Dendritic cell treated with granulocyte-macrophage colony-stimulating factor and Interleukin-4, amounts not matched to agents 40 ng/mL and 50 ng/mL, for 4 days (primary cell): ENCODE measurements around the gene REX1BD.

ENCODE experiments used
- H3K27ac Mint-ChIP-seq: one replicate; pipeline ENCODE4 v1.8.0; 2022; ENCODE audit warnings: mild to moderate bottlenecking, mixed read lengths
- H3K27me3 Mint-ChIP-seq: one replicate; pipeline ENCODE4 v1.8.0; 2022; ENCODE audit warnings: mild to moderate bottlenecking, mixed read lengths
- H3K36me3 Mint-ChIP-seq: one replicate; pipeline ENCODE4 v1.8.0; 2022; ENCODE audit warnings: low read depth, mixed read lengths
- H3K4me1 Mint-ChIP-seq: one replicate; pipeline ENCODE4 v1.8.0; 2022; ENCODE audit warnings: low read depth, mixed read lengths
- H3K4me3 Mint-ChIP-seq: one replicate; pipeline ENCODE4 v1.8.0; 2022; ENCODE audit warnings: mild to moderate bottlenecking, moderate library complexity, mixed read lengths
- H3K9me3 Mint-ChIP-seq: one replicate; pipeline ENCODE4 v1.8.0; 2022; ENCODE audit warnings: mixed read lengths
- intact Hi-C: fragments of 100-400 bp; cut with micrococcal nuclease; formaldehyde crosslinking; loops from one replicate; pipeline ENCODE4 v1.15.0; 2022

REX1BD gene

GRCh38 chr19:18633321-18633720, 44.7 kb downstream of the REX1BD start:
- Mint-ChIP-seq H3K27me3 (peaks cover 40% of the 10 kb centered on the region), H3K4me3 (no peak overlapping the region), H3K36me3 (no peaks in the 10 kb centered on the region), H3K27ac (no peak overlapping the region), H3K4me1 (peaks cover 32% of the 10 kb centered on the region), H3K9me3 (no peaks in the 10 kb centered on the region)
- intact Hi-C loops, result no loop called here

GRCh38 chr19:18634612-18635297, 46.2 kb downstream of the REX1BD start:
- Mint-ChIP-seq H3K27me3 (peaks cover 28% of the 10 kb centered on the region), H3K9me3 (no peaks in the 10 kb centered on the region), H3K4me1 (peaks cover 37% of the 10 kb centered on the region), H3K4me3 (no peak overlapping the region), H3K36me3 (peaks cover 3% of the 10 kb centered on the region), H3K27ac (no peak overlapping the region)
- intact Hi-C loops, result no loop called here

GRCh38 chr19:18635831-18636182, 47.2 kb downstream of the REX1BD start:
- Mint-ChIP-seq H3K4me3 (peak overlapping the region; percentile 87), H3K27me3 (peaks cover 24% of the 10 kb centered on the region), H3K36me3 (peaks cover 5% of the 10 kb centered on the region), H3K27ac (peak overlapping the region; percentile 88), H3K9me3 (no peaks in the 10 kb centered on the region), H3K4me1 (peaks cover 40% of the 10 kb centered on the region)
- intact Hi-C loops, result loop anchor here (1.0 to 2.0 kb wide), 2 partner anchors 47 to 114 kb away; partner anchors contain the start of genes CRTC1 and ELL

GRCh38 chr19:18636183-18636968, 47.8 kb downstream of the REX1BD start:
- Mint-ChIP-seq H3K9me3 (no peaks in the 10 kb centered on the region), H3K27ac (peak overlapping the region; percentile 88), H3K36me3 (peaks cover 5% of the 10 kb centered on the region), H3K27me3 (peaks cover 24% of the 10 kb centered on the region), H3K4me3 (peak overlapping the region; percentile 87), H3K4me1 (peaks cover 40% of the 10 kb centered on the region)
- intact Hi-C loops, result loop anchor here (1.0 to 2.0 kb wide), 2 partner anchors 46 to 114 kb away; partner anchors contain the start of genes CRTC1 and ELL

GRCh38 chr19:18636969-18637629, 48.5 kb downstream of the REX1BD start, which contains the start of gene KLHL26:
KLHL26 (plus strand) TSS chr19:18637028; CDS start chr19:18637055, 27 bp downstream.
- Mint-ChIP-seq H3K27me3 (peaks cover 24% of the 10 kb centered on the region), H3K27ac (peak within 1 kb of the TSS; percentile 88), H3K4me3 (peak within 1 kb of the TSS; percentile 87), H3K4me1 (peaks cover 40% of the 10 kb centered on the region), H3K9me3 (no peaks in the 10 kb centered on the region), H3K36me3 (peaks cover 5% of the 10 kb centered on the region)
- intact Hi-C loops, result loop anchor here (1.0 to 2.0 kb wide), 2 partner anchors 46 to 115 kb away; partner anchors contain the start of genes CRTC1 and ELL

GRCh38 chr19:18637673-18638630, 49.4 kb downstream of the REX1BD start:
- Mint-ChIP-seq H3K4me1 (peaks cover 40% of the 10 kb centered on the region), H3K27ac (peak overlapping the region; percentile 88)
- intact Hi-C loops, result loop anchor here (2.0 kb wide), 1 partner anchor 45 kb away; the partner anchor contains the start of gene CRTC1

GRCh38 chr19:18639706-18640243, 51.2 kb downstream of the REX1BD start:
- intact Hi-C loops, result no loop called here
- peaks cover 5% of the 10 kb centered on the region for H3K36me3 Mint-ChIP-seq
- peaks cover 7% of the 10 kb centered on the region for H3K27me3 Mint-ChIP-seq
- H3K4me3 Mint-ChIP-seq, result no peak overlapping the region
- peaks cover 46% of the 10 kb centered on the region for H3K4me1 Mint-ChIP-seq
- H3K27ac Mint-ChIP-seq, result no peak overlapping the region
- H3K9me3 Mint-ChIP-seq, result no peaks in the 10 kb centered on the region

More at GRCh38 chr19:18637673-18638630, 49.4 kb downstream of the REX1BD start:
- Mint-ChIP-seq H3K9me3 (no peaks in the 10 kb centered on the region), H3K4me3 (peak overlapping the region; percentile 87), H3K27me3 (peaks cover 24% of the 10 kb centered on the region), H3K36me3 (peaks cover 5% of the 10 kb centered on the region)
